PC-9 (cell line): Measurements from ENCODE around the gene KIF6.

Source experiments
- EZH2 ChIP-seq: fragments of 200-600 bp; sonication (generic); IDR thresholded peaks from 2 replicates; pipeline ENCODE4 v1.8.0; 2017; ENCODE audit warnings: antibody characterized with exemption, low read depth
- TF ChIP-seq, protein P1 (sequence below): fragments of 200-600 bp; sonication (generic); conservative IDR thresholded peaks from 2 replicates; pipeline ENCODE4 v1.6.1; 2017; ENCODE audit warnings: mixed run types, antibody characterized with exemption, mild to moderate bottlenecking, moderate library complexity

DNA sequence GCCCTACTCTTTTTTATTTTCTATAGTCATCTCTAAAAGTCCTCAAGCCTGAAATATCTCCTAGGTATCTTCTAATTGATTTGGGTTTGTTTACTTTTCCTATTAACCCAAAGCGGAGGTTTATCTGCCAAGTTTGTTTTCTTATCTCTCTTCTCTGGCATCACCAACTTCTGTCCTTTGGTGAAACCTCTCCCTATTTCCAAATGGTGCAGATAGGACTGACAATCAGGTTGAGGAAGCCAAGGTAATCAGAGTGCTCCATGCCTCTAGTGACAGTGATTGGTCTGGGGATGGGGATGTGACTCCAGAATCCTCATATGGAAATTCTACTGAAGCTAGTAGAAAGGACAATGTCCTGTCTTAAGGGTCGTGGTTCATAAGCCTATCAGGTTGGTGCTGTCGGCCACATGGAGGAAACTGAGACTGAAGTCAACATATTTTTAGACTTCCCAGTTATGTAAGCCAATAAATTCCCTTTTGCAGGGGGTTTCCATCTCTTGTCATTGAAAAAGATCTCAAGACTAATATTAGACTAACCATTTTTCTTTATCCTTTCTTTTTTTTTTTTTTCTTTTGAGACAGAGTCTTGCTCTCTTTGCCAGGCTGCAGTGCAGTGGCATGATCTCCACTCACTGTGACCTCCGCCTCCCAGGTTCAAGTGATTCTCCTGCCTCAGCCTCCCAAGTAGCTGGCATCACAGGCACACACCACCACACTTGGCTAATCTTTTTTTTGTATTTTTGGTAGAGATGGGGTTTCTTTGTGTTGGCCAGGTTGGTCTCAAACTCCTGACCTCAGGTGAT, 28.0 kb downstream of the KIF6 start:
- TF ChIP-seq, protein P1, sequence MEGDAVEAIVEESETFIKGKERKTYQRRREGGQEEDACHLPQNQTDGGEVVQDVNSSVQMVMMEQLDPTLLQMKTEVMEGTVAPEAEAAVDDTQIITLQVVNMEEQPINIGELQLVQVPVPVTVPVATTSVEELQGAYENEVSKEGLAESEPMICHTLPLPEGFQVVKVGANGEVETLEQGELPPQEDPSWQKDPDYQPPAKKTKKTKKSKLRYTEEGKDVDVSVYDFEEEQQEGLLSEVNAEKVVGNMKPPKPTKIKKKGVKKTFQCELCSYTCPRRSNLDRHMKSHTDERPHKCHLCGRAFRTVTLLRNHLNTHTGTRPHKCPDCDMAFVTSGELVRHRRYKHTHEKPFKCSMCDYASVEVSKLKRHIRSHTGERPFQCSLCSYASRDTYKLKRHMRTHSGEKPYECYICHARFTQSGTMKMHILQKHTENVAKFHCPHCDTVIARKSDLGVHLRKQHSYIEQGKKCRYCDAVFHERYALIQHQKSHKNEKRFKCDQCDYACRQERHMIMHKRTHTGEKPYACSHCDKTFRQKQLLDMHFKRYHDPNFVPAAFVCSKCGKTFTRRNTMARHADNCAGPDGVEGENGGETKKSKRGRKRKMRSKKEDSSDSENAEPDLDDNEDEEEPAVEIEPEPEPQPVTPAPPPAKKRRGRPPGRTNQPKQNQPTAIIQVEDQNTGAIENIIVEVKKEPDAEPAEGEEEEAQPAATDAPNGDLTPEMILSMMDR = no peak
- no peak for TF ChIP-seq EZH2
